C4-2B (cell line): ENCODE measurements around the gene RAB3D.

ENCODE experiments used
- H3K27ac ChIP-seq: fragments of 450-650 bp; 2 replicates; pipeline ENCODE4 v1.5.1; 2017
- ZFX ChIP-seq: fragments of 450-650 bp; IDR thresholded peaks from 2 replicates; pipeline ENCODE4 v1.6.1; 2017
- TF ChIP-seq, protein P1 (sequence below): fragments of 450-650 bp; conservative IDR thresholded peaks from 2 replicates; pipeline ENCODE4 v1.5.1; 2017; ENCODE audit warnings: mild to moderate bottlenecking

The RAB3D gene

GRCh38 chr19:11363881-11364280 is 24.4 kb upstream of the RAB3D start:
- H3K27ac ChIP-seq = no peak overlapping the region
- TF ChIP-seq, protein P1, sequence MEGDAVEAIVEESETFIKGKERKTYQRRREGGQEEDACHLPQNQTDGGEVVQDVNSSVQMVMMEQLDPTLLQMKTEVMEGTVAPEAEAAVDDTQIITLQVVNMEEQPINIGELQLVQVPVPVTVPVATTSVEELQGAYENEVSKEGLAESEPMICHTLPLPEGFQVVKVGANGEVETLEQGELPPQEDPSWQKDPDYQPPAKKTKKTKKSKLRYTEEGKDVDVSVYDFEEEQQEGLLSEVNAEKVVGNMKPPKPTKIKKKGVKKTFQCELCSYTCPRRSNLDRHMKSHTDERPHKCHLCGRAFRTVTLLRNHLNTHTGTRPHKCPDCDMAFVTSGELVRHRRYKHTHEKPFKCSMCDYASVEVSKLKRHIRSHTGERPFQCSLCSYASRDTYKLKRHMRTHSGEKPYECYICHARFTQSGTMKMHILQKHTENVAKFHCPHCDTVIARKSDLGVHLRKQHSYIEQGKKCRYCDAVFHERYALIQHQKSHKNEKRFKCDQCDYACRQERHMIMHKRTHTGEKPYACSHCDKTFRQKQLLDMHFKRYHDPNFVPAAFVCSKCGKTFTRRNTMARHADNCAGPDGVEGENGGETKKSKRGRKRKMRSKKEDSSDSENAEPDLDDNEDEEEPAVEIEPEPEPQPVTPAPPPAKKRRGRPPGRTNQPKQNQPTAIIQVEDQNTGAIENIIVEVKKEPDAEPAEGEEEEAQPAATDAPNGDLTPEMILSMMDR = no peak
- no peak for TF ChIP-seq ZFX

- H3K27ac ChIP-seq = no peak overlapping the region
- TF ChIP-seq, protein P1 = no peak
- TF ChIP-seq ZFX = no peak
Observed at GRCh38 chr19:11361771-11362731, 22.6 kb upstream of the RAB3D start.

- no peak overlapping the region for H3K27ac ChIP-seq
- TF ChIP-seq, protein P1 = no peak
- no peak for TF ChIP-seq ZFX
Observed at GRCh38 chr19:11361037-11361770, 21.7 kb upstream of the RAB3D start.

- no peak overlapping the region for H3K27ac ChIP-seq
- TF ChIP-seq, protein P1 = no peak
- no peak for TF ChIP-seq ZFX
Observed at GRCh38 chr19:11359421-11359820, 20.0 kb upstream of the RAB3D start.

- no peak overlapping the region for H3K27ac ChIP-seq
- TF ChIP-seq, protein P1 = no peak
- no peak for TF ChIP-seq ZFX
Observed at GRCh38 chr19:11356676-11357550, 17.5 kb upstream of the RAB3D start.

GRCh38 chr19:11356074-11356397 is 16.6 kb upstream of the RAB3D start:
- TF ChIP-seq, protein P1 = no peak
- no peak for TF ChIP-seq ZFX
- peak overlapping the region; percentile 72 for H3K27ac ChIP-seq
